Choroid plexus epithelial cell (primary cell): ENCODE data around the gene SERPINA1.

Experiments used
- DNase-seq: peaks from one replicate; pipeline ENCODE4 v3.0.0-alpha.2; 2010; ENCODE audit warnings: low read depth
- H3K4me3 ChIP-seq: 2 replicates; pipeline ENCODE4 v1.5.1; 2011; ENCODE audit warnings: low read depth, mild to moderate bottlenecking, control low read depth, low read length, moderate library complexity
- TF ChIP-seq, protein P1 (sequence below): conservative IDR thresholded peaks from 2 replicates; pipeline ENCODE4 v1.5.1; 2011; ENCODE audit warnings: low read depth, mild to moderate bottlenecking, control low read depth, inconsistent platforms, low read length, moderate library complexity

Gene SERPINA1

GRCh38 chr14:94364037-94364436, 24.4 kb downstream of the SERPINA1 start:
- H3K4me3 ChIP-seq = no peak overlapping the region
- no peak for DNase-seq
- TF ChIP-seq, protein P1, sequence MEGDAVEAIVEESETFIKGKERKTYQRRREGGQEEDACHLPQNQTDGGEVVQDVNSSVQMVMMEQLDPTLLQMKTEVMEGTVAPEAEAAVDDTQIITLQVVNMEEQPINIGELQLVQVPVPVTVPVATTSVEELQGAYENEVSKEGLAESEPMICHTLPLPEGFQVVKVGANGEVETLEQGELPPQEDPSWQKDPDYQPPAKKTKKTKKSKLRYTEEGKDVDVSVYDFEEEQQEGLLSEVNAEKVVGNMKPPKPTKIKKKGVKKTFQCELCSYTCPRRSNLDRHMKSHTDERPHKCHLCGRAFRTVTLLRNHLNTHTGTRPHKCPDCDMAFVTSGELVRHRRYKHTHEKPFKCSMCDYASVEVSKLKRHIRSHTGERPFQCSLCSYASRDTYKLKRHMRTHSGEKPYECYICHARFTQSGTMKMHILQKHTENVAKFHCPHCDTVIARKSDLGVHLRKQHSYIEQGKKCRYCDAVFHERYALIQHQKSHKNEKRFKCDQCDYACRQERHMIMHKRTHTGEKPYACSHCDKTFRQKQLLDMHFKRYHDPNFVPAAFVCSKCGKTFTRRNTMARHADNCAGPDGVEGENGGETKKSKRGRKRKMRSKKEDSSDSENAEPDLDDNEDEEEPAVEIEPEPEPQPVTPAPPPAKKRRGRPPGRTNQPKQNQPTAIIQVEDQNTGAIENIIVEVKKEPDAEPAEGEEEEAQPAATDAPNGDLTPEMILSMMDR = no peak

GRCh38 chr14:94363151-94363624, 25.2 kb downstream of the SERPINA1 start:
- H3K4me3 ChIP-seq = no peak overlapping the region
- TF ChIP-seq, protein P1 = no peak
- no peak for DNase-seq

- DNase-seq = no peak
- TF ChIP-seq, protein P1 = no peak
- no peak overlapping the region for H3K4me3 ChIP-seq
These were observed 25.7 kb downstream of the SERPINA1 start for GRCh38 chr14:94362614-94363133.

DNA sequence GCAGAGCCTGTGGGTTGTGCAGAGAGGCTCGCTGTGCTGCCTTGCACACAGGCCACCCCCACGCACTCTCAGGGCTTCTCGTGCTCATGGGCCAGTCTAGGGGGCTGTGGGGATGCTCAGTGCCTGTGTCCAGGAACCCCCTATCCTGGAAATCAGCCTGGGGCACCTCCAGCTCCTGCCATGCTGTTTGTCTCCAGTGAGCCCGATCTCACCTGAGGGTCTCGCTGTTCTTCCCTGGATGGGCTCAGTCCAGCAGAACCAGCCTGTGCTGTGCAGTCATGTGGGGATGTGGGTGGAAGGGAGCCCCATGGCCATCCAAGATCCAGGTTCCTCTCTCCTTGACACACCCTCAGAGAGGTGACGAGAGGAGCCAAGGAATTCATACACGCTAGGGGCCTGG, 26.7 kb downstream of the SERPINA1 start:
- no peak for DNase-seq
- TF ChIP-seq, protein P1 = no peak
- no peak overlapping the region for H3K4me3 ChIP-seq

DNA sequence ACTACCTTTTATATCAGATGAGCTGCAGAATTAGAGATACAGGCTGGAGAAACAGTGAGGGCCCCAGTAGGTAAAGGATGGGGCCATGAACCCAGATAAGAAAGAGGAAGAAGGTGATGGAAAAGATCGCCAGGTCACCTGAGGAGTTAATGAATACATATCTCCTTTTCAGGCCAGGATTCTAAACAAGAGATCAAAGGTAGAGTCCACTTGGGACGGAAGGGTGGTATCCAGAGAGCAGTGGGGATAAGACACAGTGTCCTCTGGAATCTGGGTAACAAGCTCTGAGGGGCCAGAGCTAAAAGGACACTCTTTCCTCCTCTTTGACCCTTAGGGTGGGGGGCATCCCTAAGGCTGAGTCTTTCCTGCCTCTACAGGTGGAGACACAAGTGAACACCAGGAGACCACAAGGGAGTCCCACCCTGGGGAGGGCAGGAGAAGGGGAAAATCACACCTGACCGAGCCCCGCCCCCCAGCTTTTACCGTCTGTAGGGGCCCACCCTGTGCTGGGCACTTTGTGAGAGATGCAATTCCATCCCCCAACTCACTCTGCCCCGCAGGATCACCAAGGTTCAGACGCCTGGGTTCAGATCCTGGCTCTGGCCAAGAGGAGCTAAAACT, 27.3 kb downstream of the SERPINA1 start:
- DNase-seq = no peak
- TF ChIP-seq, protein P1 = no peak

DNA sequence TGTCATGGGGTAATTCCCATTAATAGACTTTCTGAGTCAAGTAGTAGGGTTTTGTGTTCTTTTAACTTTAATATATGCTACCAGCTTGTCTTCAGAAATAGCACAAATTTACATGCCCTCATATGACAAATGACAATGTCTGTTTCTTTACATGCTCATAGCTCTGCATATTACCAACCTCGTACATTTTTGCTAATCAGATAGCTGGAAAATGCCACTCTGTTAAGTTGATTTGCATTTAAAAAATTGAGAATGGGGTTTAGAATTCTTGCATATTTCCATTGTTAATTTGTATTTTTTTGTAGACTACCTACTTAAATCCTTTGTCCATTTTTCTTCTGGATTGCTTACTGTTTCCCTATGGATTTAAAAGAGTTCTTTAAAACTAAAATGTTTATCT, 31.2 kb downstream of the SERPINA1 start:
- DNase-seq = no peak
- TF ChIP-seq, protein P1 = no peak
- H3K4me3 ChIP-seq = no peak overlapping the region

More for the DNA sequence above, 27.3 kb downstream of the SERPINA1 start:
- no peak overlapping the region for H3K4me3 ChIP-seq
